ENCODE data around the gene GGT7.

GGT7 gene

GRCh38 chr20:34850969-34851368 is 21.7 kb downstream of the GGT7 start:
- no peak for TF ChIP-seq CTCF (IDR thresholded peaks at IDR 0.05)
- no peaks in the 10 kb centered on the region for H3K9me3 ChIP-seq (ENCODE audit: control insufficient read depth, low read length)
- H3K4me3 ChIP-seq (ENCODE audit: low read depth, low read length), result no peak overlapping the region
- H3K9ac ChIP-seq, result no peak overlapping the region
- no peak overlapping the region for H3K4me2 ChIP-seq (ENCODE audit: low read length)
- no peak overlapping the region for H3K27ac ChIP-seq
- H3K79me2 ChIP-seq, result no peaks in the 10 kb centered on the region
- no peaks in the 10 kb centered on the region for H3K27me3 ChIP-seq (ENCODE audit: control insufficient read depth, insufficient read depth, low read length)
- no peak overlapping the region for H2AFZ ChIP-seq
- no peaks in the 10 kb centered on the region for H3K4me1 ChIP-seq
- H3K36me3 ChIP-seq (ENCODE audit: control insufficient read depth, insufficient read depth, low read length), result no peaks in the 10 kb centered on the region

- no peaks in the 10 kb centered on the region for H3K4me1 ChIP-seq
- H3K27me3 ChIP-seq (ENCODE audit: control insufficient read depth, insufficient read depth, low read length), result no peaks in the 10 kb centered on the region
- H3K27ac ChIP-seq, result no peak overlapping the region
- no peak overlapping the region for H3K4me3 ChIP-seq (ENCODE audit: low read depth, low read length)
- H2AFZ ChIP-seq, result no peak overlapping the region
- no peak overlapping the region for H3K4me2 ChIP-seq (ENCODE audit: low read length)
- no peak for TF ChIP-seq CTCF (IDR thresholded peaks at IDR 0.05)
- H3K79me2 ChIP-seq, result no peaks in the 10 kb centered on the region
- no peaks in the 10 kb centered on the region for H3K36me3 ChIP-seq (ENCODE audit: control insufficient read depth, insufficient read depth, low read length)
- H3K9me3 ChIP-seq (ENCODE audit: control insufficient read depth, low read length), result no peaks in the 10 kb centered on the region
- H3K9ac ChIP-seq, result no peak overlapping the region
These were observed 22.9 kb downstream of the GGT7 start for GRCh38 chr20:34849778-34850177.

GRCh38 chr20:34848597-34848996 is 24.1 kb downstream of the GGT7 start:
- Histone ChIP-seq H2AFZ (no peak overlapping the region), H3K27me3 (ENCODE audit: control insufficient read depth, insufficient read depth, low read length) (no peaks in the 10 kb centered on the region), H3K9me3 (ENCODE audit: control insufficient read depth, low read length) (no peaks in the 10 kb centered on the region), H3K4me2 (ENCODE audit: low read length) (no peak overlapping the region), H3K79me2 (no peaks in the 10 kb centered on the region), H3K4me1 (no peaks in the 10 kb centered on the region), H3K4me3 (ENCODE audit: low read depth, low read length) (no peak overlapping the region), H3K36me3 (ENCODE audit: control insufficient read depth, insufficient read depth, low read length) (no peaks in the 10 kb centered on the region), H3K27ac (no peak overlapping the region), H3K9ac (no peak overlapping the region)
- TF ChIP-seq CTCF (IDR thresholded peaks at IDR 0.05), result no peak

GRCh38 chr20:34843421-34843820 is 29.2 kb downstream of the GGT7 start:
- H3K27ac ChIP-seq, result no peak overlapping the region
- no peaks in the 10 kb centered on the region for H3K4me1 ChIP-seq
- H3K79me2 ChIP-seq, result no peaks in the 10 kb centered on the region
- H3K9ac ChIP-seq, result no peak overlapping the region
- H3K9me3 ChIP-seq (ENCODE audit: control insufficient read depth, low read length), result no peaks in the 10 kb centered on the region
- H3K4me3 ChIP-seq (ENCODE audit: low read depth, low read length), result no peak overlapping the region
- no peak for TF ChIP-seq CTCF (IDR thresholded peaks at IDR 0.05)
- no peak overlapping the region for H2AFZ ChIP-seq
- no peak overlapping the region for H3K4me2 ChIP-seq (ENCODE audit: low read length)
- H3K36me3 ChIP-seq (ENCODE audit: control insufficient read depth, insufficient read depth, low read length), result no peaks in the 10 kb centered on the region
- H3K27me3 ChIP-seq (ENCODE audit: control insufficient read depth, insufficient read depth, low read length), result no peaks in the 10 kb centered on the region

- no peaks in the 10 kb centered on the region for H3K27me3 ChIP-seq (ENCODE audit: control insufficient read depth, insufficient read depth, low read length)
- no peaks in the 10 kb centered on the region for H3K36me3 ChIP-seq (ENCODE audit: control insufficient read depth, insufficient read depth, low read length)
- H3K9me3 ChIP-seq (ENCODE audit: control insufficient read depth, low read length), result no peaks in the 10 kb centered on the region
- no peak overlapping the region for H3K9ac ChIP-seq
- no peaks in the 10 kb centered on the region for H3K4me1 ChIP-seq
- no peak overlapping the region for H3K4me2 ChIP-seq (ENCODE audit: low read length)
- H2AFZ ChIP-seq, result no peak overlapping the region
- no peak overlapping the region for H3K4me3 ChIP-seq (ENCODE audit: low read depth, low read length)
- H3K79me2 ChIP-seq, result no peaks in the 10 kb centered on the region
- H3K27ac ChIP-seq, result no peak overlapping the region
- TF ChIP-seq CTCF (IDR thresholded peaks at IDR 0.05), result no peak
These were observed 30.5 kb downstream of the GGT7 start for GRCh38 chr20:34842143-34842542.
